OCI-M2 (cell line): Measurements from ENCODE around the gene KNOP1.
"Not testable (repeated sequence)": the region's sequence is repeated elsewhere in the genome, so short reads cannot be mapped to it uniquely, and the experiment has no call there.

Source experiments
- DNase-seq: peaks from one replicate; lab custom pipeline; 2025; ENCODE audit not compliant: unreplicated experiment; lab: John Stamatoyannopoulos, UW

The KNOP1 gene

GRCh38 chr16:19685176-19685575, 32.9 kb downstream of the KNOP1 start:
- no peak for DNase-seq

GRCh38 chr16:19683453-19684236, 34.4 kb downstream of the KNOP1 start:
- no peak for DNase-seq

GRCh38 chr16:19681637-19682036, 36.4 kb downstream of the KNOP1 start:
- no peak for DNase-seq

DNA sequence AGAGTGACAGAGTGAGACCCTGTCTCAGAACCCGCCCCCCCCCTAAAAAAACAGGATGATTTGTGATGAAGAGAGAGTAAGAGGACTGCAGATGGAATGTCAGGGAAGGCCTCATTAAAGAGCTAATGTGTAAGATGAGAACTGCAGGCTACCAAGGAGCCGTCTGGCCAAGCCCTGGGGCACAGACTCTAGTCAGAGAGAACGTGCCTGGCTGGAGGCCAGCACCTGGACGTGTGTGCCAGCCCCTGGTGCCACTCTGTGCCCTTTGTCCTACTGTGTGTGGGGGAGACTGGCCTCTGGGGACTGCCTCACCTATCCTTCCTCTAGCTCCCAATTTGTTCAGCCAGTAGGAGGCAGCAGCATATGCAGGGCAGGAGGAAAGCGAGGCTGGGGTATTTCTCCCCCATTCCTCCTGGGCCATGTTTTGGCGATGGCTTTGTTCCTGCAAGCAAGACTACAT, 37.1 kb downstream of the KNOP1 start:
- DNase-seq = no peak

- not testable (repeated sequence) for DNase-seq
Observed at GRCh38 chr16:19679281-19679680, 38.7 kb downstream of the KNOP1 start.

- no peak for DNase-seq
Observed at GRCh38 chr16:19678804-19679203, 39.2 kb downstream of the KNOP1 start.

DNA sequence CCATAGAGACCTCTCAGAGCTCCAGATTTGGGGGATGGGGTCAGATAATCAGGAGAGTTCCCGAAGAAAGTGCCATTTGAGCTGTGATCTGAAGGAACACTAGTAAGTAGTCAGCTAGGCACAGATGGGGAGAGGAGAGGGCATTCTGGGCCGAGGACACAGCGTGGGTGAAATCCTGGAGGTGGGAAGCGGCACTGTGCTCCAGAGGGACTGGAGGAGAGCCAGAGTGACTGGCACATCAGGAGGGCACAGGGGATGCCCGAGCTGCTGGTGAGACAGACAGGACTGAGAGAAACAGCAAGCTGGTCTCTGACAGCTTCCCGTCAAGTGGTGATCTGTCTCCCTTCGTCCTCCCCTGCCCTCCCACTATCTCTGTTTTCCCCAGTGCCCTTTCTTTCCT, 40.6 kb downstream of the KNOP1 start:
- no peak for DNase-seq

GRCh38 chr16:19674485-19674884, 43.5 kb downstream of the KNOP1 start:
- no peak for DNase-seq

GRCh38 chr16:19672378-19672777, 45.6 kb downstream of the KNOP1 start:
- no peak for DNase-seq

DNA sequence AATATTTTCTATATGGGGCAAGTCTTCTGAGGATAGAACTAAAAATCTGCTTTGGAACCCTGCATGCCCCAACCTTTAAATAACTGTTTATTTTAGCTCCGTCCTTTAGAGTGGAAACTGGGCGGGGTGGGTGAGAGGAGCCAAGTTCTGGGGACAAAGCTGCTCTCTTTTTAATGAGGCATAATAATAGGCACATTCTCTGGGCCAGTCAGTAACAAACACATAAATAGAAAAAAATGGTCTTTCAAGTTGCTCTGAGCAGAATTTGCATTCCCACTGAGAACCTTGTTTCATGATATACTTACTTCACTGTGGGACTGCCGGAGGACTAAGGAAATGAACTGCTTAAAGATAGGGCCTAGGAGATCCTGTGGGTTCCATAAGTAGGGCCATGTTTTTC, 51.5 kb downstream of the KNOP1 start:
- no peak for DNase-seq

GRCh38 chr16:19665313-19665712, 52.7 kb downstream of the KNOP1 start:
- DNase-seq = not testable (repeated sequence)

GRCh38 chr16:19664166-19664565, 53.9 kb downstream of the KNOP1 start:
- no peak for DNase-seq

DNA sequence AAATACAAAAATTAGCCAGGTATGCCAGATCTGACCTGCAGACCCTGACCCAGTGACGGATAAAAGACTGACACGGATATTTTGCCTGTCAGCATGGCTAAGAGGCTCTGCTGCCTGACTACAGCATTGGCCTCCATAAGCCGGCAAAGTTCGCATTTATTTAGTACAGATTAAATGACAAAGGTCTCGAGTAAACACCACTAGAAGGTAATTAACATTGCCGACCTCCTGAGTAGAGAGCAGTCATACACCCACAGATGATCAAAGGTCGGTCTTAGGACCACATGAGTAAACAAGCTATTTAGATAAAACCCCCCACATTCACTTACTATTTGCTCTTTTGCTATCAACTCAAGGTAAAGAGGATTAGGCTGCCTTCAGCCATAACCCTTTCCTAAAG, 55.7 kb downstream of the KNOP1 start:
- DNase-seq = no peak

DNA sequence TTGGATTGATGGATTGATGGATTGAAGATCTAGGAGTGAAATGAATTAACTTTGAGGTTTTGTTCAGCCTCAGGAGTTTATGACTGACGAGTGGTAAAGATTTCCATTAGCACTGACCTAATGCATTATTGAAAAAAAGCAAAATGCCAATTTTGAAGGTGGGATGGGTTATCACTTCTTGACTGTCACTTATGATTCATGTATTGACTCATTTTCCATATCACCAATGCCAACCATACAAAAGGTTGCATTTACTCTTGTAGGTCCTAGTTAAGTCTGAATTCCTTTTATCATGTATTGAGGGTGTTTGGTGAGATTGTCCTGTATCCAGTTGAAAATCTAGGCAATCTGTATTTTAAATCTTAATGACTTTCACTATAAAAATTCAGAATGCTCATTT, 57.6 kb downstream of the KNOP1 start:
- no peak for DNase-seq

GRCh38 chr16:19659554-19659953, 58.5 kb downstream of the KNOP1 start:
- no peak for DNase-seq

DNA sequence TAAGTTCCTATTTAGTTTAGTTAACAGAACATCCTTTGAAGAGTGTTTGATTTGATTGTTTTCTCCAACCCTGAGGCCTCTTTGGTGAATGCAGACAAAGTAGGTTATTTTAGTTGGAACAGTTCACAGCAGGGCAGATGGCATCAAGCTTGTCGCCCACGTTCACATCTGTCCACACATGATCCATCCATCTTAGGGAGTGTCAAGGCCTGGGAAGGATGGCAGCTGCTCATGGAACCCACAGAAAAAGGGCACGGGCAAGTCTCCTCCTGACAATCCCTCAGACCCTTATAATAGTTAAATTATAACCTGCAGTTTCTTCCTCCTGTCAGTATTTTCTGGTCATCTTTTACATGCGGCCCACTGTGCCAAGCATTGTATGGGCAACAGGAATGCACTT, 60.2 kb downstream of the KNOP1 start:
- DNase-seq = no peak

DNA sequence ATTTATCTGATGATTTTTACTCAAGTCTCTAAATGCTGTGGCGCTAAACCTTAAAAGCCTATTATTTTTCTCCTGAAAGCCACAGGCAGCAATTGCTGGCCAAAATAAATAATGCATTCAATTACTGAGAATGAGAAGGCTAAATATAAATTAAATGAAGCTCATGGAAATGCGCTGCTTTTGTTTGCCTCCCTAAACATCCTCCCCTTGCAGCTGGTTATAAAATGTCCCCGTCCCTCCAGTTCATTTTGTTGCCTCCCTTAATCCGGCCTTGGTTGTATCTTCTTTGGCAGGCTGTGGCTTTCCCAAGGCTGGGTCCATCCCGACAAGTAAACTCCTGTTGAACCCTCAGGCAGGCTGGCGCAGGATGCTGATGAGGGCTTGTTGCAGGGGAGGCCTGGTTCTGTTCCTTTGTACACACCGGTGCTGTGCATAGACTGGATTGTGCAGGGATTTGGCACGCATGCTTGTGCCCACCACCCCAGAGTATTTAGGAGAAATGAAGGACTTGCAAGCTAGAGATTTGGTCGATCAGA, 62.7 kb downstream of the KNOP1 start:
- no peak for DNase-seq

DNA sequence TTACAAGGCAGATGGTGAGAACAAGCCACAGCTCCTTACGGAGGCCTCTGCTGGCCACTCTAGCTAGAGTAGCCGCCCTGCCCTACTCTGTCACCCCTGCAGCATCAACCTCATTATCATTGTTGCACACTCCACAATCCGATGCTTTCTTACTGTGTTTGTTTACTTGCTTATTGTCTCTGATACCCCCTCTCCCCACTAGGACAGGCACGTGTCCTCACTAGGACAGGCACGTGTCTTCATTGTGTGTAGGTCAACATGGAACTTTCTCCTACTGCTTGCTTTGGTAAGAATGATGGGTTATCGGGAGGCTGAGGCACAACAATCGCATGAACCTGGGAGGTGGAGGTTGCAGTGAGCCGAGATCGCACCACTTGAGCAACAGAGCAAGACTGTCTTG, 63.9 kb downstream of the KNOP1 start:
- no peak for DNase-seq
